ENCODE measurements around the gene PDK3.

PDK3 gene

GRCh38 chrX:24483596-24483995, 18.5 kb downstream of the PDK3 start:
- DNase-seq: no peak

- DNase-seq: no peak
Measured at GRCh38 chrX:24485323-24485722, 20.2 kb downstream of the PDK3 start.

DNA sequence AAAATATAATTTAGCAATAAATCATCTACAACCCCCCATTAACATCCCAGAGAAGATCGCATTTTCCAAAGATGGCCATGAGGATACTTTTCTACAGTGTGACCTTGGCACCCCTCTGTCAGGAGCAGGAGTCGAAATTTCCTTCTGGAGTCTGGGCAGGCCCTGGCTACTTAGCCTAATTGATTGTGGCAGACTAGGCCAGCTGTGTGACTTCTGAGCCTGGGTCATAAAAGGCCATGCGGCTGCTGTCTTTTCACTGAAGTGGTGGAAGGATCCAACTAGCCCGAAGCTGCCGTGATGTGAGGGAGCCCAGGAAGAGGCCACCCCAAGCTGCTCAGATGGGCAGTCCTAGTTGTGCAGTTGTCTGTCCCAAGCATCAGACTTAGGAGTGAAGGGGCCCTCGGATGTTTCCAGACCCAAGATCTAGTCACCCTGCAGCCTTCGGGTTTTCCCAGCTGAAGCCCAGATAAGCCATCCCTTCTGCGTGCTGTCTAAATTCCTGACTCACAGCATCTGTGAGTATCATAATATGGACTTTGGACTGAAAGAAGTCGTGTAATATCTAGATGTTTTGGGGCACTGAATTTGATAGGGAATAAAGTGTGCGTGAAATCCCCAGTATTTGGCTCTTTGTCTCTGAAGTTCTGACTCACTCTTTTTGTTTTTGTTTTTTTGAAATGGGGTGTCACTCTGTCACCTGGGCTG, 21.0 kb downstream of the PDK3 start:
- no peak for DNase-seq

DNA sequence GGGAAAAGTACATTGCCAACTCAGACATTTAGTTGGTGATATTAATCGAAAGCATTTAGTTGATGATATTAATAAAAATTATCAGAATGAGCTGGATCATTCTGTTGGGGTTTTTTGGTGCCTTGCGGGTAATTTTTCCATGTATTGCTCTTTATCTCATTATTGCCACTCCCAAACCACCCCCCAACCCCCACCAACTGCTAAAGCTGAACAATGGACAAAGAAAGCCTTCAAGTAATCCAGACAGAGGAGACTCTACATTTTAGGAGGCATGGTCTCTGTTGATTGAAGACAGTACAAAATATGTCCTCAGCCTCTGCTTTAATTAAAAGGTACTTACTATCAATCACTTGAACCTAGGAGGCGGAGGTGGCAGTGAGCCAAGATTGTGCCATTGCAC, 22.5 kb downstream of the PDK3 start:
- DNase-seq: no peak

GRCh38 chrX:24491741-24492140, 26.7 kb downstream of the PDK3 start:
- no peak for DNase-seq

- no peak for DNase-seq
Measured at GRCh38 chrX:24493740-24494581, 28.9 kb downstream of the PDK3 start.

- DNase-seq: no peak
Measured at GRCh38 chrX:24494647-24495075, 29.6 kb downstream of the PDK3 start.

GRCh38 chrX:24495700-24496099, 30.6 kb downstream of the PDK3 start:
- no peak for DNase-seq

- DNase-seq: no peak
Measured at GRCh38 chrX:24498181-24498580, 33.1 kb downstream of the PDK3 start.

GRCh38 chrX:24498975-24499374, 33.9 kb downstream of the PDK3 start:
- DNase-seq: no peak

GRCh38 chrX:24506082-24506481, 41.0 kb downstream of the PDK3 start:
- peak; percentile 36 for DNase-seq

- no peak for DNase-seq
Measured at GRCh38 chrX:24508375-24508774, 43.3 kb downstream of the PDK3 start.

GRCh38 chrX:24513416-24513815, 48.3 kb downstream of the PDK3 start:
- peak; percentile 42 for DNase-seq

DNA sequence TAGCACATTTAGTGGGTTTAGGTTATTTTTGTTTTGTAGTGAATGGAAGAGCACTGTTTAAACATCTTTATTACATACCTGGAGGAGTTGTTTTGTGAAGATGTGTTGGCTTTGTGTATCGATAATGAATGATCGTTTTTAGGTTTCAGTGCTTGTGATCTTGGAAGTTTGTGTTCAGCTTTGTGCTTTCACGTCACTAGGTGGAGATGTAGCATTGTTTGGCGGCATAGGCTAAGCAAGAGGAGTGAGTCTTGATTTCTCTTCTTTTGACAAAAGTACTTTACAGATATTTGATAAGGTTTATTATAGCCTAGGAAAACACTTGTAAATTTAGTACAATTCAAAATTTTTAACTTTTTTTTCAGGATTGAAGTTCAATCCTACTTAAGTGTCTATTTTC, 50.4 kb downstream of the PDK3 start:
- DNase-seq: no peak

DNA sequence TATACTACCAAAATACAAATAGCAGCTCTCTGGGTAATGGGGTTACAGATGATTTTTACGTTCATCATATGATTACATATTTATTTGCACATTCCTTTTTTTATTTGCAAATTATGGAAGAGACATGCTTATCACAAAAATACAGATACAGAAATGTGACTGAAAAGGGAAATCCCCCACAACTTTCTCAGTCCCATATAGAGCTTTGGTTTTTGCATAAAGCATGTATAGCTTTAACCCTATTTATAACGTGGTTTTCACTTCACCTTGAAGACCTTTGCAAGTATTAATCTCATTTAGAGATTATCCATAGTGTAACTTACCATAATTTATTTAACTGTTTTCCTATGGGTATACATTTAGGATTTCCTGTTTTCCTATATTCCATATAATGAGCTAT, 55.4 kb downstream of the PDK3 start:
- no peak for DNase-seq

GRCh38 chrX:24525455-24525854, 60.4 kb downstream of the PDK3 start:
- DNase-seq: no peak

GRCh38 chrX:24526616-24527015, 61.5 kb downstream of the PDK3 start:
- no peak for DNase-seq

DNA sequence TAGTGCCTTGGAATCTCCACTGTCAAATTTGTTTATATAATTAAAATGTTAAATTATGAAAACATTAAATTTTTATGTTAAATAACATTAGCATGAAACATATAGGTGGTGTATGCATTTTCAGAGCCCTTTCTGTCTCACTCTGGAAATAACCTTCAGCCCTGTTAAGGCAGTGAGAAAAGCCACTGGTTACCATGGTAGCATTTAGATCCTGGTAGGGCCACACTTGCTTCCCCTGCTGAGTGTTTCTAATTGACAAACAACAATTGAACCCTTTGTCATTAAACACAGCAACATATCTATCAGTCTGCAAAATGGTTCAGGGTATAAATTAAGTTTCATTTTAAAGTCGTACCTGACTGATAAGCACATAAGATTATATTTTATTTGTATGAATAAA, 63.5 kb downstream of the PDK3 start:
- no peak for DNase-seq

- DNase-seq: no peak
Measured at GRCh38 chrX:24536551-24536950, 71.5 kb downstream of the PDK3 start.

GRCh38 chrX:24542756-24543155, 77.7 kb downstream of the PDK3 start:
- no peak for DNase-seq

DNA sequence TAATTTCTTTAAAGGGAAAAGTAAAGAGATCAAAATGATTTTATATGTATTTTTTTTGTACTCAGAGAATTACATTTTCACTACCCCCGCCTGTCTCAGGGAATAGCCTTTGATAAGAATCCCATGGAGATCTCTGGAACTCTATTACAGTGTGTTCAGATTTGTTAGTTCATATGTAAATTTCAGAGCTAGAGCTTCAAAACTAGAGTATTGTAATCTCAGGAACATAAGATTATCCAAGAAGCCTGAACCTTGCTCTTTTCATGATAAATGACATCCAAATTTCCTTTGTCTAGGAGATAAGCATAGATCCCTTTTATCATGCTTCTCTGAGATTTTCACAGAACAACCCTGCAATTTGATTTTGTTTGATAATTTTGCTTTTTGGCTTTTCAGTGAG, 82.9 kb downstream of the PDK3 start:
- DNase-seq: no peak

GRCh38 chrX:24550166-24550565, 85.1 kb downstream of the PDK3 start:
- DNase-seq: no peak

GRCh38 chrX:24553011-24553410, 87.9 kb downstream of the PDK3 start:
- no peak for DNase-seq

DNA sequence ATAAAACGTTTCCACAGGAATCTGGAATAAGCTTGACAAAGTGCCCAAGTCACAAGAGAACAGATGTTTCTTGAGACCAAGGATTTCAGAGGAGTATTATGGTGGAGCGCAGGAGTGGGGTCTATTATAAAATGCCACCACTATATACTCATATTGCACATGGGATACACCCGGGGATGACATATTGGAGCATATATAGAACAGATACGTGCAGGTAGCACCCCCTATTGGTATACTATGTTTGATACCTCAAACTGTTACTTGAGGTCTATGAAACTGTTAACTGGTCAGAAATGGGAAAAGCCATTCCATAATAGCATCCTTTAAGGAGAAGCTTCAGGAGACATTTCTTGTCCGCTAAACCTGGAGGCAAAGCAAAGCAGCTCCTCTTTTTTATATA, 96.0 kb downstream of the PDK3 start:
- DNase-seq: no peak

Data from stimulated activated CD8-positive, alpha-beta memory T cell treated with anti-CD3 and anti-CD28 coated beads, Interleukin-4, amount 100 ng/mL, for 48 hours (primary cell).